IMR-90 (cell line): ENCODE measurements around the gene CDC7. TPM values are rescaled to one million over a fixed set of nuclear protein-coding genes. Genes with fewer than 3 reads are reported as not detected.

Experiments
- ATAC-seq: fragments of 200-7000 bp; cut with Tn5 transposase; 2 replicates; pipeline ENCODE4 v1.9.1; 2020; ENCODE audit warnings: low read depth, mild to moderate bottlenecking, moderate library complexity
- BruUV-seq: library from RNA; stranded (reverse); fragments of 400-500 nt; replicated peaks from 2 replicates; lab custom pipeline; 2021; lab: Mats Ljungman, UMichigan
- CTCF ChIA-PET: fragments of 300-600 bp; formaldehyde crosslinking; extraction: SDS; loops from one replicate; lab custom pipeline; 2021; ENCODE audit warnings: antibody characterized with exemption; lab: Yijun Ruan, JAX
- POLR2A ChIA-PET: fragments of 300-600 bp; sonication (Branson Sonifier 250); formaldehyde crosslinking; loops from one replicate; lab custom pipeline; 2022; ENCODE audit warnings: antibody characterized with exemption; ENCODE audit not compliant: unreplicated experiment; lab: Charles Lee
- DNase-seq: peaks from one replicate; pipeline ENCODE4 v3.0.0; 2013
- H2AFZ ChIP-seq: replicated peaks from 2 replicates; pipeline ENCODE3; 2013; ENCODE audit warnings: low read length, mild to moderate bottlenecking; ENCODE audit not compliant: poor library complexity
- H2AK5ac ChIP-seq: 2 replicates; pipeline ENCODE4 v1.6.1; 2013; ENCODE audit warnings: low read depth, low read length, inconsistent platforms
- H2AK9ac ChIP-seq: replicated peaks from 2 replicates; pipeline ENCODE3; 2013; ENCODE audit warnings: mild to moderate bottlenecking, low read depth, low read length, moderate library complexity; ENCODE audit not compliant: poor library complexity
- H2BK120ac ChIP-seq: 2 replicates; pipeline ENCODE4 v1.6.1; 2013; ENCODE audit warnings: low read depth, low read length, inconsistent platforms
- H2BK15ac ChIP-seq: 3 replicates; pipeline ENCODE4 v1.6.1; 2013; ENCODE audit warnings: low read depth, low read length, inconsistent platforms
- H2BK20ac ChIP-seq: 2 replicates; pipeline ENCODE4 v1.6.1; 2013; ENCODE audit warnings: low read depth, mild to moderate bottlenecking, inconsistent platforms, low read length, moderate library complexity
- H2BK5ac ChIP-seq: 2 replicates; pipeline ENCODE4 v1.6.1; 2013; ENCODE audit warnings: mild to moderate bottlenecking, low read depth, low read length, inconsistent platforms; ENCODE audit not compliant: poor library complexity, severe bottlenecking
- H3K14ac ChIP-seq: replicated peaks from 2 replicates; pipeline ENCODE4 v1.6.1; 2013; ENCODE audit warnings: low read depth, low read length, inconsistent platforms
- H3K18ac ChIP-seq: 2 replicates; pipeline ENCODE4 v1.6.1; 2013; ENCODE audit warnings: low read depth, low read length, control low read depth
- H3K23ac ChIP-seq: 2 replicates; pipeline ENCODE4 v1.6.1; 2013; ENCODE audit warnings: low read depth, low read length, inconsistent platforms
- H3K27ac ChIP-seq: 2 replicates; pipeline ENCODE4 v1.5.1; 2013; ENCODE audit warnings: mild to moderate bottlenecking, control low read depth, low read length; ENCODE audit not compliant: insufficient read depth
- H3K27me3 ChIP-seq: 2 replicates; pipeline ENCODE4 v1.6.1; 2013; ENCODE audit warnings: low read length; ENCODE audit not compliant: control insufficient read depth, insufficient read depth
- H3K36me3 ChIP-seq: 2 replicates; pipeline ENCODE4 v1.6.1; 2013; ENCODE audit warnings: low read length, mixed read lengths; ENCODE audit not compliant: control insufficient read depth, insufficient read depth
- H3K4ac ChIP-seq: 2 replicates; pipeline ENCODE4 v1.6.1; 2013; ENCODE audit warnings: low read depth, low read length, inconsistent platforms
- H3K4me1 ChIP-seq: 2 replicates; pipeline ENCODE4 v1.6.1; 2013; ENCODE audit warnings: low read length, mixed read lengths; ENCODE audit not compliant: control insufficient read depth, insufficient read depth
- H3K4me2 ChIP-seq: 2 replicates; pipeline ENCODE4 v1.6.1; 2013; ENCODE audit warnings: low read depth, mild to moderate bottlenecking, control low read depth, low read length, moderate library complexity
- H3K4me3 ChIP-seq: 2 replicates; pipeline ENCODE4 v1.5.1; 2013; ENCODE audit warnings: low read depth, mild to moderate bottlenecking, control low read depth, low read length, moderate library complexity; ENCODE audit not compliant: insufficient read depth
- H3K56ac ChIP-seq: 2 replicates; pipeline ENCODE4 v1.6.1; 2013; ENCODE audit warnings: low read length, inconsistent platforms; ENCODE audit not compliant: insufficient read depth; ENCODE audit errors: extremely low read depth
- H3K79me1 ChIP-seq, 2 experiments: 2 replicates each; pipeline ENCODE4 v1.6.1; 2013; ENCODE audit warnings: low read length in 2 of 2, inconsistent platforms in 1 of 2, low read depth in 1 of 2
- H3K9ac ChIP-seq: 2 replicates; pipeline ENCODE4 v1.6.1; 2013; ENCODE audit warnings: low read depth, low read length, control low read depth
- H3K9me1 ChIP-seq: 2 replicates; pipeline ENCODE4 v1.6.1; 2013; ENCODE audit warnings: low read length, inconsistent platforms; ENCODE audit not compliant: insufficient read depth
- H3K9me3 ChIP-seq: 2 replicates; pipeline ENCODE4 v1.6.1; 2013; ENCODE audit warnings: low read length; ENCODE audit not compliant: control insufficient read depth, insufficient read depth
- H4K20me1 ChIP-seq: 2 replicates; pipeline ENCODE4 v1.6.1; 2013; ENCODE audit warnings: low read length, inconsistent platforms; ENCODE audit not compliant: insufficient read depth
- H4K5ac ChIP-seq: 2 replicates; pipeline ENCODE4 v1.6.1; 2013; ENCODE audit warnings: mild to moderate bottlenecking, low read depth, low read length, control low read depth
- H4K8ac ChIP-seq, 2 experiments: 2 replicates each; pipeline ENCODE4 v1.6.1; 2013; ENCODE audit warnings: low read depth in 2 of 2, low read length in 2 of 2, control low read depth in 1 of 2, inconsistent platforms in 1 of 2
- H4K91ac ChIP-seq: 2 replicates; pipeline ENCODE4 v1.6.1; 2013; ENCODE audit warnings: low read depth, low read length, inconsistent platforms; ENCODE audit not compliant: insufficient read depth
- BHLHE40 ChIP-seq: fragments of 150-350 bp; IDR thresholded peaks from 2 replicates; pipeline ENCODE4 v1.6.1; 2016; ENCODE audit warnings: mild to moderate bottlenecking, low read depth, low read length
- CEBPB ChIP-seq: IDR thresholded peaks from 2 replicates; pipeline ENCODE4 v1.6.1; 2012; ENCODE audit warnings: low read depth, low read length, improper control_type of control experiment
- CHD1 ChIP-seq: IDR thresholded peaks from 2 replicates; pipeline ENCODE4 v1.6.1; 2012; ENCODE audit warnings: low read depth, low read length, improper control_type of control experiment
- RFX5 ChIP-seq: IDR thresholded peaks from 2 replicates; pipeline ENCODE4 v1.8.0; 2012; ENCODE audit warnings: low read depth, mild to moderate bottlenecking, low read length, moderate library complexity
- WGBS, 2 experiments: methylation state at CpG; one replicate each; pipeline versions ENCODE4 v1.1.5 to v1.1.7; 2013; ENCODE audit warnings: missing lambda C conversion rate in 2 of 2; ENCODE audit not compliant: insufficient read length in 1 of 2; ENCODE audit errors: extremely low coverage in 2 of 2; 5-methylcytosine and 5-hydroxymethylcytosine counted together
- dilution Hi-C: fragments of 300-500 bp; cut with HindIII; formaldehyde crosslinking; loops from one replicate; pipeline ENCODE4 v1.14.3; 2018; ENCODE audit warnings: low sequenced_read_pairs; ENCODE audit not compliant: unreplicated experiment
- in situ Hi-C: fragments of 300-500 bp; cut with MboI; formaldehyde crosslinking; loops from 3 replicates; pipeline ENCODE4 v1.14.3; 2019; ENCODE audit warnings: low sequenced_read_pairs, inconsistent platforms, mixed read lengths
- intact Hi-C: fragments of 100-400 bp; cut with micrococcal nuclease; formaldehyde crosslinking; loops from 2 replicates; pipeline ENCODE4 v1.10.0; 2022
- polyA plus RNA-seq, 3 experiments: library from polyadenylated mRNA; depleted of rRNA; stranded (reverse); fragments of >200 nt; gene quantifications; 2 replicates each; pipeline ENCODE4 v1.2.3, GENCODE V29; 2012; ENCODE audit warnings: low replicate concordance in 1 of 3
- total RNA-seq: library from RNA; depleted of rRNA; stranded (reverse); fragments of >200 nt; gene quantifications from 2 replicates; pipeline ENCODE4 v1.2.3, GENCODE V29; 2012
- TF ChIP-seq, protein P1 (sequence below): fragments of 150-350 bp; IDR thresholded peaks from 2 replicates; pipeline ENCODE4 v1.6.1; 2017; ENCODE audit warnings: mild to moderate bottlenecking, antibody characterized with exemption, low read length, low read depth
- TF ChIP-seq, protein P2 (sequence below): fragments of 150-350 bp; IDR thresholded peaks from 2 replicates; pipeline ENCODE4 v1.6.1; 2016; ENCODE audit warnings: low read depth, mild to moderate bottlenecking, low read length, moderate library complexity, borderline replicate concordance

Gene CDC7
- total and polyA plus RNA-seq, 2 of the 4 experiments (the other 2 are of a cell fraction) = 4.3 to 4.7 TPM

DNA sequence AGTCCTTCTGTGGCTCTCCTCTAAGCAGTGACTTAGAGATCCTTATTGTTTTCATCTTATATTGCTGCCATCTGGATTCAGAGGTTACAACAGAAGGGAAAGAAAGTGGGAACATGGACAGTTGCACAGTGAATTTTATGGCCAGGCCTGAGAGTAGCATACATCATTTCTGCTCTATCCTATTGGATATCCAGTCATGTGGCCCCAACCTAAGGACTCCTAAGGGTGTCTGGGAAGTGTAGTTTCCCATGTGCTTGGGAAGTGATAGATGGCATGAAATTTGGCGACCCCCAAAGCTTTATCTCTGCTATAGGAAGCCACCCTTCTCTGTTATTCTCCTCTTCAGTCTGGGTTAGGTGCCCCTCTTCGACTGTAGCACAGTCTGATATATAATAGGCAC lies 51.9 kb downstream of the CDC7 start:
- TF ChIP-seq, protein P1, sequence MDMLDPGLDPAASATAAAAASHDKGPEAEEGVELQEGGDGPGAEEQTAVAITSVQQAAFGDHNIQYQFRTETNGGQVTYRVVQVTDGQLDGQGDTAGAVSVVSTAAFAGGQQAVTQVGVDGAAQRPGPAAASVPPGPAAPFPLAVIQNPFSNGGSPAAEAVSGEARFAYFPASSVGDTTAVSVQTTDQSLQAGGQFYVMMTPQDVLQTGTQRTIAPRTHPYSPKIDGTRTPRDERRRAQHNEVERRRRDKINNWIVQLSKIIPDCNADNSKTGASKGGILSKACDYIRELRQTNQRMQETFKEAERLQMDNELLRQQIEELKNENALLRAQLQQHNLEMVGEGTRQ = no peak
- TF ChIP-seq BHLHE40 (no peak), CHD1 (no peak), CEBPB (no peak), RFX5 (no peak)
- TF ChIP-seq, protein P2, sequence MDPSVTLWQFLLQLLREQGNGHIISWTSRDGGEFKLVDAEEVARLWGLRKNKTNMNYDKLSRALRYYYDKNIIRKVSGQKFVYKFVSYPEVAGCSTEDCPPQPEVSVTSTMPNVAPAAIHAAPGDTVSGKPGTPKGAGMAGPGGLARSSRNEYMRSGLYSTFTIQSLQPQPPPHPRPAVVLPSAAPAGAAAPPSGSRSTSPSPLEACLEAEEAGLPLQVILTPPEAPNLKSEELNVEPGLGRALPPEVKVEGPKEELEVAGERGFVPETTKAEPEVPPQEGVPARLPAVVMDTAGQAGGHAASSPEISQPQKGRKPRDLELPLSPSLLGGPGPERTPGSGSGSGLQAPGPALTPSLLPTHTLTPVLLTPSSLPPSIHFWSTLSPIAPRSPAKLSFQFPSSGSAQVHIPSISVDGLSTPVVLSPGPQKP = no peak
- no peaks in the 10 kb centered on the region for H3K9me3 ChIP-seq
- ChIA-PET POLR2A (interaction anchor here (0.6 kb wide), 1 partner anchor 1010 kb away, joined by 7 read pairs; no protein-coding TSS in a partner anchor), CTCF (no interaction called here)
- H3K36me3 ChIP-seq = no peaks in the 10 kb centered on the region
- no peak overlapping the region for H4K8ac ChIP-seq
- ATAC-seq = no peak
- H3K9me1 ChIP-seq = peaks cover 20% of the 10 kb centered on the region
- H3K79me1 ChIP-seq = no peaks in the 10 kb centered on the region
- no peak overlapping the region for H3K23ac ChIP-seq
- no CpG with 5 or more reads among the region's 2 CpGs for WGBS, 2 experiments
- dilution Hi-C loops = no loop called here
- H3K4ac ChIP-seq = no peak overlapping the region
- H2AFZ ChIP-seq = no peak overlapping the region
- no peaks in the 10 kb centered on the region for H4K20me1 ChIP-seq
- DNase-seq = no peak
- no peak overlapping the region for H3K14ac ChIP-seq
- no peak overlapping the region for H2AK5ac ChIP-seq
- H2BK120ac ChIP-seq = no peak overlapping the region
- in situ Hi-C loops = no loop called here
- H2BK20ac ChIP-seq = peak overlapping the region; percentile 14; the same call in 1 of the 2 replicates
- intact Hi-C loops = no loop called here
- H4K91ac ChIP-seq = no peak overlapping the region
- no peak overlapping the region for H4K5ac ChIP-seq
- peaks cover 3% of the 10 kb centered on the region; the same call in 1 of the 2 replicates for H3K27me3 ChIP-seq
- H3K27ac ChIP-seq = no peak overlapping the region
- H2AK9ac ChIP-seq = no peak overlapping the region
- no peak overlapping the region for H3K18ac ChIP-seq
- H3K4me3 ChIP-seq = no peak overlapping the region
- BruUV-seq = no TSS peak
- H2BK15ac ChIP-seq = no peak overlapping the region
- no peak overlapping the region for H3K56ac ChIP-seq
- no peak overlapping the region for H2BK5ac ChIP-seq
- peaks cover 16% of the 10 kb centered on the region for H3K4me1 ChIP-seq
- no peak overlapping the region for H3K4me2 ChIP-seq
- H3K9ac ChIP-seq = no peak overlapping the region
